GM21529 (cell line): ENCODE measurements around the gene PSIP1.
"Not testable (repeated sequence)": the region's sequence is repeated elsewhere in the genome, so short reads cannot be mapped to it uniquely, and the experiment has no call there.

Source experiments
- ATAC-seq: cut with Tn5 transposase; IDR thresholded peaks from one replicate; pipeline ENCODE4 v1.9.1; 2021; ENCODE audit not compliant: unreplicated experiment

Gene PSIP1

GRCh38 chr9:15510789-15511575 lies at the start of gene PSIP1:
Gene PSIP1, minus strand, starts transcription at chr9:15510970. Its CDS starts 782 bp downstream, at chr9:15510188.
- ATAC-seq = peak; percentile 79

GRCh38 chr9:15553528-15553898 lies 42.7 kb upstream of the PSIP1 start:
- ATAC-seq = peak; percentile 25

- peak; percentile 77 for ATAC-seq
These were observed 42.1 kb upstream of the PSIP1 start, which contains the start of gene CCDC171 for GRCh38 chr9:15552636-15553527. Gene CCDC171, plus strand, starts transcription at chr9:15553043. Its CDS starts 11,046 bp downstream, at chr9:15564089.

GRCh38 chr9:15549611-15550010 lies 38.8 kb upstream of the PSIP1 start:
- ATAC-seq = no peak

GRCh38 chr9:15543047-15543813 lies 32.5 kb upstream of the PSIP1 start:
- no peak for ATAC-seq

- no peak for ATAC-seq
These were observed 31.9 kb upstream of the PSIP1 start for GRCh38 chr9:15542624-15543023.

- ATAC-seq = no peak
These were observed 31.1 kb upstream of the PSIP1 start for GRCh38 chr9:15541872-15542271.

GRCh38 chr9:15531380-15531779 lies 20.6 kb upstream of the PSIP1 start:
- ATAC-seq = peak; percentile 46

GRCh38 chr9:15529566-15530324 lies 19.0 kb upstream of the PSIP1 start:
- peak; percentile 80 for ATAC-seq

GRCh38 chr9:15527035-15527434 lies 16.3 kb upstream of the PSIP1 start:
- ATAC-seq = not testable (repeated sequence)

GRCh38 chr9:15525958-15526357 lies 15.2 kb upstream of the PSIP1 start:
- no peak for ATAC-seq

- no peak for ATAC-seq
These were observed 14.2 kb upstream of the PSIP1 start for GRCh38 chr9:15524845-15525455.

GRCh38 chr9:15522130-15522755 lies 11.5 kb upstream of the PSIP1 start:
- ATAC-seq = no peak

- ATAC-seq = no peak
These were observed 10.5 kb upstream of the PSIP1 start for GRCh38 chr9:15521254-15521653.

- no peak for ATAC-seq
These were observed 9.1 kb upstream of the PSIP1 start for GRCh38 chr9:15519831-15520230.

GRCh38 chr9:15513335-15513734 lies 2.6 kb upstream of the PSIP1 start:
- no peak for ATAC-seq

GRCh38 chr9:15512889-15513288 lies 2.1 kb upstream of the PSIP1 start:
- ATAC-seq = no peak

GRCh38 chr9:15512204-15512603 lies 1.4 kb upstream of the PSIP1 start:
- no peak for ATAC-seq
